HG02588 (cell line): ENCODE results near the gene PLCB1.

Experiments used
- ATAC-seq: cut with Tn5 transposase; IDR thresholded peaks from one replicate; pipeline ENCODE4 v1.9.1; 2021; ENCODE audit warnings: mild to moderate bottlenecking, moderate library complexity; ENCODE audit not compliant: unreplicated experiment

The PLCB1 gene

GRCh38 chr20:8394308-8394945, 262.4 kb downstream of the PLCB1 start:
- ATAC-seq, result peak; percentile 82

GRCh38 chr20:8395956-8396355, 263.9 kb downstream of the PLCB1 start:
- no peak for ATAC-seq

- ATAC-seq, result no peak
Measured at GRCh38 chr20:8398263-8399051, 266.4 kb downstream of the PLCB1 start.

- peak; percentile 100 for ATAC-seq
Measured at GRCh38 chr20:8399947-8400346, 267.9 kb downstream of the PLCB1 start.

GRCh38 chr20:8400486-8400885, 268.4 kb downstream of the PLCB1 start:
- no peak for ATAC-seq

GRCh38 chr20:8401556-8401955, 269.5 kb downstream of the PLCB1 start:
- ATAC-seq, result no peak

- no peak for ATAC-seq
Measured at GRCh38 chr20:8402798-8403197, 270.7 kb downstream of the PLCB1 start.

GRCh38 chr20:8404912-8405635, 273.0 kb downstream of the PLCB1 start:
- no peak for ATAC-seq

- no peak for ATAC-seq
Measured at GRCh38 chr20:8406391-8406790, 274.3 kb downstream of the PLCB1 start.

- peak; percentile 78 for ATAC-seq
Measured at GRCh38 chr20:8408587-8409307, 276.7 kb downstream of the PLCB1 start.

GRCh38 chr20:8413691-8414090, 281.6 kb downstream of the PLCB1 start:
- ATAC-seq, result no peak

- ATAC-seq, result no peak
Measured at GRCh38 chr20:8414586-8415274, 282.7 kb downstream of the PLCB1 start.

GRCh38 chr20:8421981-8422380, 289.9 kb downstream of the PLCB1 start:
- no peak for ATAC-seq

GRCh38 chr20:8423482-8423881, 291.4 kb downstream of the PLCB1 start:
- ATAC-seq, result no peak

GRCh38 chr20:8424010-8424409, 291.9 kb downstream of the PLCB1 start:
- no peak for ATAC-seq

- ATAC-seq, result no peak
Measured at GRCh38 chr20:8425016-8425415, 292.9 kb downstream of the PLCB1 start.

GRCh38 chr20:8425802-8426201, 293.7 kb downstream of the PLCB1 start:
- no peak for ATAC-seq

- ATAC-seq, result no peak
Measured at GRCh38 chr20:8427419-8428040, 295.5 kb downstream of the PLCB1 start.

GRCh38 chr20:8428988-8429387, 296.9 kb downstream of the PLCB1 start:
- no peak for ATAC-seq
